Measurements from ENCODE around the gene BIN2.

The BIN2 gene

DNA sequence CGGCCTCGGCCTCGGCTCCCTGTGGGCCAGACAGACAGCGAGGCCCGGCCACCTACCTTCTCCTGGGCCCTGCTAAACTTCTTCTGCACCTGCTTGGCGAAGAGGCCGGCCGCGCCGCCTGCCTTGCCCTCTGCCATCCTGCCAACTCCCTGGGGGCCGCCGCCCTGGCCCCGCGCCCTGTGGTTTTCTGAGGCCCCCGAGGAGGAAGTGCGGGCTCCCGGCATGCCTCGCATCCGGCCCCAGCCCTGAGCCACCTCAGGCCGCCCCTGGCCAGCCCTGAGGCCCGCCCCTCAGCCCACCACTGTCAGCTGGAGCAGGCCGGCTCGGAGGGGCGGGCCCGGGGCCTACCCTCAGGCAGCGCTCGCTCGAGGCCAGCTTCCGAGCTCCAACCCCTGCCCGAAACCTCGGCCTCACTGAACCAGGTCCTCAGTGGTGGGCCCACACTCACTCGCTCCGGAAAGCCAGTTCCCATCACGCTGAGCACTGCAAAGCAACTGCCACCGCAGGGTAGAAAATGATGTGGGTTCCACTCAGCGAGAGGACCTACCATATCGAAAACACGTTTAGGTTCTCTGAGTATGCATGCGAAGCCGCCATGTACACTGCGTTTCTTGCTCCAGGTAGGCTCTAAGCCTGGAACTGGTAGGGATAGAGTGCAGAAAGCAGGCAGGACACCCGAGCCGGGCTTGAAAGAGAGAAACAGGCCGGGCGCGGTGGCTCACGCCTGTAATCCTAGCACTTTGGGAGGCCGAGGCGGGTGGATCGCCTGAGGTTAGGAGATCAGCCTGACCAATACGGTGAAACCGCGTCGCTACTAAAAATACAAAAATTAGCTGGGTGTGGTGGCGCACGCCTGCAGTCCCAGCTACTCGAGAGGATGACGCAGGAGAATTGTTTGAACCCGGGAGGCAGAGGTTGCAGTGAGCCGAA lies at the start of gene BIN2:
Gene BIN2 (minus strand): TSS at position 209 of the 930 bp plus-strand sequence. CDS start 72 bp downstream, at position 137.
- DNase-seq = no peak

DNA sequence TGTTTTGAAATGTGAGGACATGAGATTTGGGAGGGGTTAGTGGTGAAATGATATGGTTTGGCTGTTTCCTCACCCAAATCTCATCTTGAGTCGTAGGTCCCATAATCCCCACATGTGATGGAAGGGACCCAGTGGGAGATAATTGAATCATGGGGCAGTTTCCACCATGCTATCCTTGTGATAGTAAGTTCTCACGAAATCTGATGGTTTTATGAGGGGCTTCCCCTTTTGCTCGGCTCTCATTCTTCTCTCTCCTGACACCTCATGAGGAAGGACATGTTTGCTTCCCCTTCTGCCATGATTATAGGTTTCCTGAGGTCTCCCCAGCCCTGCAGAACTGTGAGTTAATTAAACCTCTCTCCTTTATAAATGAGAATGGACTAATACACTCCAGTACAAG lies 49.2 kb upstream of the BIN2 start:
- DNase-seq = no peak

DNA sequence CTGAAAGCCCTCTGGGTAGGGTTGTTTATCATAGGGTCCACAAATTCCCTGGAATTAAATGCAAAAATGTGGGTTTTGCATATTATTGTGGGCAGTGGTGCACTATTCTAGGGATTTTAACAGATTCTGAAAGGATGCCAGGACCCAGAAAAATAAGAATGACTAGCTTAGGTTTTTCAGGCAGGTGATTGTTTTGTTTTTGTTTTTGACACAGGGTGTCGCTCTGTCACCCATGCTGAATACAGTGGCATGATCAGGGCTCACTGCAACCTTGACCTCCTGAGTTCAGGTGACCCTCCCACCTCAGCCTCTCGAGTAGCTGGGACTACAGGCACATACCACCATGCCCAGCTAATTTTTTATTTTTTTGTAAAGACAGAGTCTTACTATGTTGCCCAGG lies 48.0 kb upstream of the BIN2 start:
- DNase-seq = no peak

DNA sequence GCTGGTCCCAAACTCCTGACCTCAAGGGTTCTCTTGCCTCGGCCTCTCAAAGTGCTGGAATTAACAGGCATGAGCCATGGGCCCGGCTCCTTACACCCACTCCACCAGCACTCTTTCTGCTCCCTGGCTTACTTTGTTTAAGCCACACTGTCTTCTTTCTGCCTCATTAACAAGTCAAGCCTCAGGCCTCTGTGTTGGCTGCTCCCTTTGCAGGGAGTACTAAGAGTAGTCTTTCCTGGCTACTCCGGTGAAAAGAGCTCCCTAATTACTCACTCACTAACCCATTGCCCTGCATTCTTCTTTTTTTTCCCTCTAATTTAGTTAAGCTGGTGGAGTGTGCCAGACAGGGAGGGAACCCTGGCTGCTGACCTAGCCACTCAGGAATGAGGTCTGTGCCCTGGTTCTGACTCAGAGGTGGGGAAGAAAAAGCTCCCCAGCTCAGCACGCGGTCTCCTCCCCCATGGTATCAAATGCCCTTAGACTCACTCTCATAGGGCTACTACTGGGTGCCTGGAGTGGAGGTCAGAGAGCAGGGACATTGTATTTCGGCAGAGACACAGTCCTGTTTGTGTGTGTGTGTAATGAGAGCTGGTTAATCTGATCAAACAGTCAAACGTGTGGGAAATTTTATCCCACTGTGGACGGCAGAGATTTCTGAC lies 47.5 kb upstream of the BIN2 start:
- DNase-seq = no peak

DNA sequence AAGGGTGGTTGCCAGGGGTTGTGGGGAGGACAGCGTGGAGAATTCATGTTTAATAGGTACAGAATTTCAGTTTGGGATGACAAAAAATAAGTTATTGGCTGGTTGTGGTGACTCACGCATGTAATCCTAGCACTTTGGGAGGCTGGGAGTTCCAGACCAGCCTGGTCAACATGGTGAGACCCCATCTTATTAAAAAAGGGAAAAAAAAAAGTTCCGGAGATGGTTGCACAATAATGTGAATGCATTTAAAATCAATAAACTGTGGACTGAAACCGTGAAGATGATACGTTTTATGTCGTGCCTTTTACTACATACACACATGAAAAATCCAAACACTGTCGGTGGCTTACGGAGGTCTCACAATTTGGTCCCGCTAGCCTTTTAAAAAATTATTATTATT lies 46.7 kb upstream of the BIN2 start:
- no peak for DNase-seq

DNA sequence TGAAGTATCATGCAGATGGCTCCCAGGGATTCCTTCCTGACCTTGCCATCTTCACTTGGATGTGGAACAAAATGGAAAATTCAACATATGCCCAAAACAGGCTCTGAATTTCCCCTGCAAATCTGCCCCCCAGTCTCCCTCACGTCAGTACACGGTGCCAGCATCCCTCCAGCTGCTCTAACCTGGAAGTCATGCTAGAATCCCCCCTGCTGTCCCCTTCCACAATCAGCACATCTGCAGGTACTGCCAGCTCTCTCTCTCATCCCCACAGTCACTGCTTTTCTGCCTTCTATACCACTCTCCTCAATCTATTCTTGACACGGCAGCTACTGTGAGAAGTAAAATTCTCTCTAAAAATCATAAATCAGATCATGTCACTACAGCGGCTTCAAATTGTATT lies 45.6 kb upstream of the BIN2 start:
- no peak for DNase-seq

DNA sequence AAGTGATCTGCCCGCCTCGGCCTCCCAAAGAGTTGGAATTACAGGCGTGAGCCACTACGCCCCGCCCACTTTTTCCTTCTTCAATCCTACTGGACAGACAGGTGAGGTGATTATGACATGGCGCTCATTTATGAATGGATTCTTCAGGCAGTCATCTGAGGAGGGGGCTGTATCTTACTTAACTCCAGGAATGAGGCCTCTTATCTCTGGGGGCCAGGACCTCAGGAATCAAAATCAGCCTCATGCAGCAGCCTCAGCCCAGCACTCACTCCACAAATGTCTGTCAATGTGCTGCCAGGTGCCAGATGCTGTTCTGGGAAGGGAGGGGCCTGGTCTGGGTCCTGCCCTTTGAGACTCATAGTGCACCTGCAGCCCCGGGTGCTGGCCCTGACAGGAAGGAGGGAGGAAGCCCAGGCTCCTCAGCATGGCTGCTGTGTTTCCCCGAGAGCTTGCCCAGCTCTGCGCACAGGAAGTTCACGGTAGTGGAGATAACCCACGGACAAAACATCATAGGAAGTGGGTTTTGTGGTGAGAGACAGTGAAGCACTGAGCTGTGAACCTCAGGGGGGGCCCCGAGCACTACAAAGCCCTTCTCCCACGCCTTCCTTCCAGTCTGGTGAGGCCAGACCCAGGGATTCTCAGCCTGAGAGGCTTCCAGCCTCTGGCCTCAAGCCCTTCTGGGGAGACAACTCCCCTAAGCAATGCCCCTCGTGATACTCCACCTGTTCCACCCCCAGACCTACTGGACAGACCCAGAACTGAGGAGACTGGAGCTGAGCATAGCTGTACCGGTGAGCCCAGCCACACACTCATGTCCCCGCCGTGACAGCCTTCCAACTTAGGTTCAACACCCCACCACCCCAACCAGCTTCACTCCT lies 44.9 kb upstream of the BIN2 start:
- DNase-seq = no peak

DNA sequence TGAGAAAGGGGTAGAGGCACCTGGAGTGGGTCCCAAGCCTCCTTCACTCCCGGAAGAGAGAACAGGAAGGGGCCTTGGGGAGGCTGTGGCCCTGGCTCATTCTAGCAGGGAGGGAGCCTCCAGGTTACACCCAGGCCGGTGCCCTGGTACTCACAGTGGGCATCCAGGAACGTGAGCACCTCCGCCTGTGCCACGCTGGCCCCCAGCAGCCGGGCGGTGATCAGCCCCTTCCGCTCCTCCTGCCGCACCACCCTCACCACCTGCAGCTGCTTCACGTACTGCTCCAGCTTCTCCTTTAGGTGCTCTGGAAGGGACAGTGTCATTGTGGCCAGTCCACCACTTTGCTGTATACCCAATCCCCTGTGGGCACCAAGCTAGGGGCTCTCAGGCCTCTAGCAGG lies 41.3 kb upstream of the BIN2 start:
- no peak for DNase-seq

DNA sequence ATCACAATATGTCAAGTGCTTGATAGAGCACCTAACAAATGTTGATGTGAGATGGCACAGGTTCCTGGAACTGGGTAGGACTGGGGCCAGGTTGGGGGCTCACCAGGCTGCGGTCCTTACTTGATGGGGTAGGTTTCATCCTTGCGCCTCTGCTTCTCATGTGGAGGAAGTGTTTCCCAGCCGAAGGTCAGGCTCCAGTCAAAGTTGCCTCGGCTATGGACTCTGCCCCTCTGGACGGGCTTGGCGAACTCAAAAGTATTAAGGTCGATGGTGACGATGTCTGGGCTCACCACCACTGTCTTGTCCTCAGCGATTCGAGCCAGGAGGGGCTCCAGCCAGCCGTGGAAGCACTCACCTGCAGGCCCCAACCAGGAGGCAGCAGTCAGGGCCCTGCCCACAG lies 40.0 kb upstream of the BIN2 start:
- no peak for DNase-seq

DNA sequence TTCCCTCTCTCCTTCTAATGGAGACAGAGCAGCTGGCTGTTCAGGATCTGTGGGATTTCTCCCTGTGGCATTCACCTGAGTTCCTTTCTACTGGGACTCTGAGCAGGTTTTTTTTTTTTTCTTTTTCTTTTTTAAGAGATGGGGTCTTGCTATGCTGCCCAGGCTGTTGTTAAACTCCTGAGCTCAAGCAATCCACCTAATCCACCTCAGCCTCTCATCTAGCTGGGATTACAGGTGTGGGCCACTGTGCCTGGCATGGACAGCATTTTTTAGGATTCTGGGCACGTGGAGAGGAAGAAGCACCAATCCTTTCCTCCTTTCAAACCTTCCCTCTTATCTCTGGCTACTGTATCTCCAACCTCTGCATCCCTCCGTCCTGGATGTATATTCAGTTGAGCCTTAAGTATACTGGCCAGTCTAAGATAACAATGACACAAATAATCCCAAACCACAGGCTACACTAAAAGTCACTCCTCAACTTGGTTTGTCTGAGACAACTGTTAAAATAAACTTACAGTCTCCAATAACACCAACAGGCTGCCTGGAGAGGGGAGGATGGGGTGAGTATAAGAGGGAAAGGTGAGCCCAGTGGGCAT lies 38.9 kb upstream of the BIN2 start:
- no peak for DNase-seq

DNA sequence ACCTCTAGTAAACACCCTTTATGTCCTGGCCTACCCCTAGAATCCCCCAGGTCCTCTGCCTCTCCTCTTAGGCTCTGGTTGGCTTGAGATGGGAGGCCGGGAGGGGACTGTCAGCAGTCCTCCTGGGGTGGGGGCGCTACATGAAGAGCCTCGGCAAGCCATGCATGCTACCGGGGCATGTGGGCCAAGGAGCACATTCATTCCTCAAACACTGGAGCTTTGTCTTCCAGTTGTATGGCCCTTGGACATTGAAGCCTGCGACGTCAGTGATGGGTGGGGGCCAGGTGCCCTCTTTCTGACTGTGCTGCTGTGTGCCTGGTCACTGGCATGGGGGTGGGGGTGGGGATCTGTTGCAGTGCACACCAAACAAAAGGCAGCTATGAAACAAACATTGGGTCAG lies 38.3 kb upstream of the BIN2 start:
- DNase-seq = no peak

DNA sequence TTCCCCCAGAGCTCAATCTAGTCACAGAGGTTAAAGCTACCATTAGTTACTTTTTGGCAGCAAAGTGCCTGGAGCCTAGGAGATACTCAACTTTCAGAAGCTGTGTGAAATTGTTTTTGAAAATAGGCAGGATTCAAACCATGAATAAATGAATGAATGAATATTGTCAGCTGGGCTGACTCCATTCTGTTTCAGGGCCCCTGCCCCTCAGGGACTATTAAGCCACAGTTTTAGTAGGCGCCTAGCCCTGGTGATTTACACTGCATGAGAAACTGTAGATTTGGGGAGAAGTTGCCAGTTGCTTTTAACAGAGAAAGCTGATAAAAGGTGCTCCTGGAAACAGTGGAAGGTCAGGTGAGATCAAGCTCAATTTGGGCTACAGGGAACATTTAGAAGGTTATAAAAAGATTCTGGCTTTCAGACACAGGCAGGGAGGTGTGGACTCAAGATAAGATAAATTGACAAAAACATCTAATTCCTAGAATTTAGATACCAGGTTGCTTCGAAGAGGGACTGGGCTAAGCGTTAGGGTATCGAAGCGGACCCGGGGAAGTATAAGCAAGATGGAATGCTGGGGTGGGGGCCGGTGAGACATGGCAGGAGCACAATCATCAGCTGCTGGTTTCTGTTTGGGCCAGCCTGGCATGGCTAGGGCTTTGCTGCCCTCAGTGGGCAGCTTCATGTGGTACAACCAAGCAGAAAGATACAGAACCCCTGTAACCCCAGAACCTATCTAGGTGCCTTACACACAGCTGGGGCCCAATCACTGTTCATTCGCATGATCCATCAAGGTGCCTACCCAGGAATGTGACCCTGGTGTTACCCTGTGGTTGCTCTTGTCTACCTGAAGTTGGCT lies 37.4 kb upstream of the BIN2 start:
- DNase-seq = no peak

DNA sequence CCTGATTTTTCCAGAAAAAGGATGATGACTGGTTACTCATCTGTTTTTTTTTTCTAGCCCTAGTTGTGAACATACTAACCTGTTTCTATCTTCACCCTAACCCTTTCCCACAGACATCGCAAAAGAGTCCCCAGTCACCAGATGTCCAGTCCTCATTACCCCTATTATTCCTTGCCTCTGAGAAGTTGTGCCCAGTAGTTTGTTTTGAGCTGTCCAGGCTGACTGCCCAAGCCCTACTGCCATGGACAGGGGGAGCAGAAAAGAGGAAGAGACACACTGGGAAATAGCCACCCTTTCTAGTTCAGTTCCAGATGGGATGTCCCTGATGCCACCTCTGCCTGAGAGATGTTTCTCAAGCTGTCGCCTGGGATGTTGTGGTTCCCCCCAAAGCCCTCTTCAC lies 36.3 kb upstream of the BIN2 start:
- DNase-seq = no peak

DNA sequence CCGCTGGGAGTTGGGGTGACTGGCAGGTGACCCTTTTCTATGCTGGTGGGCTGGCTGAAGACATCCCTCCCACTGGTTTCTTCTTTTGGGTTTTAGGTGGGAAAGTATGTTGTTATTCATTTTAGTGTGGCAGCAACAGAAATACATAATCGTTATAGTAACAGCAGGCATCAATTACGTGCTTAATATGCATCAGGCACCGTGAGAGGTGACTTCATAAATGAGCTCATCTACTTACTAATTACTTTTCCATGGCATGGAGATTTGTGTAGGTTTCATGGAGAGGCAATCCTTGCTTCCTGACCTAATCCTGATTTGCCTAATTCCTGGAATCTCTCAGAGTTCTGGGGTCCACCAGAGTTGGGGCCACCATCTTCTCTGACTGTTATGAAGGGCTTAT lies 35.9 kb upstream of the BIN2 start:
- DNase-seq = no peak

DNA sequence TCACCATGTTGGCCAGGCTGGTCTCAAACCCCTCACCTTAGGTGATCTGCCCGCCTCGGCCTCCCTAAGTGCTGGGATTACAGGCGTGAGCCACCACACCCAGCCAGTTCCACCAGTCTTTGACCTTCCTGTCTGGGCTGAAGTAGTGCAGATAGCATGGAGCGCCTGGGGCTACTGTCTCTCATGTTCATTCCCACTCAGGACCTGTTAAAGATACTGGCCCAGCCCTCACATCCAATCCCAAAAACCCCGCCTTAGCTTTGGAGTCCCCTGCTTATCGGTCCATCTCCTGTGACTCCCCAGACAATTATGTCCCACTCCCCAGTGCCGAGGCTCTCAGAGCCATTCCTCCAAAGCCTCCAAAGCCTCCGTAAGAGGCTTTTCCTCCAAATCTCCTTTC lies 34.5 kb upstream of the BIN2 start:
- DNase-seq = no peak

DNA sequence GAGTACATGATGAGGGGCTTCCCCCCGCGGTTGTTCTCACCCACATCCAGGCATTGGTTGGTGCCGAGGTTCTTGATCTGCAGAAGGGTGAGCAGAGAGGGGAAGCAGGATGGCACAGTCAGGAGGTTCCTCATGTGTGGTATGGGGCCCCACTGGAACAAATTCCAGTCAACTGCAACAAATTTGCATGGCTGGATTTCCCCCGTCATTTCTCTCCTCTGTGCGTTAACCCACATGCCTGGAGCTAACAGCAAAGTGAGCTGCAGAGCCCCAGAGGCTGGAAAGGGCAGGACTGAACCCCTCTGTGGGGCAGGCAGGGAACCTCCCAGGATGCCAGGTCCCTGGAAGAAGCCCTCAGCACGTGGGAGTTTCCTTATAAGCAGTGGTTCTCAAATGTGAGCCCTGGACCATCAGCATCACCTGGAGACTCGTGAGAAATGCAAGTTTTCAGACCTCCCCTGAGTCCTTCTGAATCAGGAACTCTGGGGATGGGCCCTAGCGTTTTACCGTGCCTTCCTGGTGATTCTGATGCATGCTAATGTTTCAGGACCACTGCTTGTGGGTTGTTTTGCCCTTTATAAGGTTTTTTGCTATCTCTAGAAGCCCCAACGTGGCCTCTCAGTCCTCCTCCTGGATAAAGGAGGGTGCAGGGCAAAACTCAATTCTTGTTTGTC lies 33.5 kb upstream of the BIN2 start:
- DNase-seq = no peak

DNA sequence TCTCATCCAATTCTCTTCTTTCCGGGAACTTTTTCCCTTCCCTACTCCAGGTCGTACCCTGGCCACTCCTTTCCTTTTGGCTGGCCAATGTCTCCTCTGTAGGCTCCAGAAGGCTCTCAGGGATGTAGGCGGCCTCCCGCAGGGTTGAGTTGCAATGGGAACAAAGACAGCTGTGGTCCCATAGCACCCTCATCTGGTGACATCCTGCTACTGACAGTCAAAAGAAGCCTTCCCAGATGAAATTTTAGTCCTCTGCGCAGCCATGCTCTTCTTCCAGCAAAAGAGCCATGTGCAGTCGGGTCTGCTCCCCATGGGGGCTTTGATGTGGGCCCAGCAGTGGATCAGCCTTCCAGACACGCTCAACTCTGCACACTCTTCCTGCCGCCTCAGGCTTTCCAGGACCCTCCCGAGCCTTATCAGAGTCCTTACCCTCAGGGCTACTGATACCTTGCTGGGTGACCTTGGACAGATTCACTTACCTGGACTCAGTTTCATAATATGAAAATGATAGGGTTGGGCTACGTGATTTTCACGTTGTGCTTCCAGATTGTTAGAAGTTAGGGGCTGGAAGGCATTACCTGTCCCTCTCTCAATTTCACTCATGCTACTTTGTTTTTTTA lies 28.0 kb upstream of the BIN2 start:
- no peak for DNase-seq

DNA sequence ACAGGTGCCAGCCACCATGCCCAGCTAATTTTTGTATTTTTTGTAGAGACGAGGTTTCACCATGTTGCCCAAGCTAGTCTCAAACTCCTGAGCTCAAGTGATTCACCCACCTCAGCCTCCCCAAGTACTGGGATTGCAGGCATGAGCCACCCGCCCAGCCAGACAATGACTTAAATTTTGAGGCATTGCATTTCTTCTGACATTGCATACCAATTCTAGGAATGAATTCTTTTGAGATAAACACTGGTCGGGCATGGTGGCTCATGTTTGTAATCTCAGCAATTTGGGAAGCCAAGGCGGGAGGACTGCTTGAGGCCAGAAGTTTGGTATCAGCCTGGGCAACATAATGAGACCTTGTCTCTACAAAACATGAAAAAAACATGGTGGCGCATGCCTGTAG lies 25.1 kb upstream of the BIN2 start:
- DNase-seq = no peak

DNA sequence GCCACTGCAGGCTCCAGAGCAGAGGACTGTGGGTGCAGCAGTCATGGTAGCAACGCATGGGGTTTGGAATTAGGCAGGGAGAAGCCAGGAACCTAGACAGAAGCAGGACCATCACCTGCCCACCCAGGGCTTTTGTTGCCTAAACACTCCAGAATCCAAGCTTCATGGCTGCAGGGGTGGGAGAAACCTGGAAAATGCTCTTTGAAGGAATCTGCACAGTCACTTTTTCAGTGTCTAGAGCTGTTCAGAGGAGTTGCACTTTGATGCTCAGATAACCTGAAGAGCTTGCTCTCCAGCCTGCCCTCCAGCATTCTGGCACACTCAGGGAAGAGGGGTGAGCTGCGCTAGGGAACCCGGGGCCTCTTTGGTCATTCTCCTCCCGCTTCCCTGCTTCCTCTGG lies 24.1 kb upstream of the BIN2 start:
- no peak for DNase-seq

DNA sequence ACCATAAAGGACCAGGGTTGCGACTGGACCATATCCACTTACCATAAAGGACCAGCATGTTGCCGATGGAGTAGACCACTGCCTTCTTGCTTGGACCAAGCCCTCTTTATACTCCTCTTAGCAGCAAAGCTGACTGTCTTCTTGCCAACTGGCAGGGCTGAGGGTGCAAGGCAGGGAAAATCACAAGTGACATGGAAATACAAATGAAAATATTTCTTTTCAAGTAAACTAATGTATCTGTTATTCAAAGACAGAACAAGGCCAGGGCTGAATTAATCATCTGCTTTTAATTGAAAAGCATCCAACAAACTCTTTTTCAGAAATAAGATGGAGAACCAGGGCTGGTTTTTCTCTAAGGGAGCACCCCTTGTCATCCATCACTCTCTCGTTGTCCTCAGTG lies 22.6 kb upstream of the BIN2 start, which contains the start of gene CELA1:
Gene CELA1 (minus strand): TSS at position 99 of the 400 bp plus-strand sequence. CDS start 41 bp downstream, at position 58.
- DNase-seq = no peak

DNA sequence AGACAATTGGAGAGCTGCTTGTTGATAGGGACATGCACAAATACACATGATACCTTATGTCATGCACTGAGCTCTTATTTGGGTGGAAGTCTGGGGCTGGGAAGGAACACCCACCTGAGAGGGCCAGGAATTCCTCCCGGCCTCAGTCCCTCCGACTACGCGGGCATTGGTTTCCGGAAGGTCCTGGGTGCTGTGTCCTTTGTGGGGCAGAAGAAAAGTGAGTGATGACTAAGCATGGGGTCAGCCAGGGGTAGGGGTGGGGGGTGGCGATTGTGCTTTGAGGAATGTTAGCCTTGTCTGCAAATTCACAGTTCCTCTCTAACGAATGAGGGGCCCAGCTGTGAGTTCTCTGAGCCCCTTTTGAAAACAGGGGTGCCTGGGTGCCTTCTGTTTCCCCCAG lies 21.7 kb upstream of the BIN2 start:
- DNase-seq = no peak
